ENCODE measurements around the gene PCDHGB6. TPM values are rescaled to one million over a fixed set of nuclear protein-coding genes. Genes with fewer than 3 reads are reported as not detected.
A peak's percentile ranks its signal among the peaks of the same experiment; 100 is the strongest.

Gene PCDHGB6
- total and polyA plus RNA-seq, 9 of the 15 experiments (the other 6 are each of a cell fraction or from before 2014, with no cell fraction given): 0.01 to 0.11 (median 0.07) TPM; not detected in 1

DNA sequence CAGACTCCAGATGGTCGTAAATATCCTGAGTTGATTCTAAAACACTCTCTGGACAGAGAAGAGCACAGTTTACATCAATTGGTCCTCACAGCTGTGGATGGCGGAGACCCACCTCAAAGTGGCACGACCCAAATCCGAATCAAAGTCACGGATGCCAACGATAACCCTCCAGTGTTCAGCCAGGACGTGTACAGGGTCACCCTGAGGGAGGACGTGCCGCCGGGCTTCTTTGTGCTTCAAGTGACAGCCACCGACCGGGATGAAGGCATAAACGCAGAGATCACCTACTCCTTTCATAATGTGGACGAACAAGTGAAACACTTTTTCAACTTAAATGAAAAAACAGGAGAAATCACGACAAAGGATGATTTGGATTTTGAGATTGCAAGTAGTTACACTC lies 47.1 kb upstream of the PCDHGB6 start:
- WGBS (ENCODE audit: insufficient coverage, low coverage, missing lambda C conversion rate): 2% methylated on average over 15 of the region's 15 CpGs

More for the DNA sequence above, 47.1 kb upstream of the PCDHGB6 start:
- Histone ChIP-seq H3K36me3 (ENCODE audit: control insufficient read depth, insufficient read depth, low read length) (no peaks in the 10 kb centered on the region), H3K4me1 (replicated peaks in 1 of 2; ENCODE audit: control insufficient read depth in 2 of 2, insufficient read depth in 2 of 2, low read length in 2 of 2) (peaks cover 2 to 12% of the 10 kb centered on the region in 2 experiments; a peak in 3 of 5 replicates), H3K79me2 (ENCODE audit: control insufficient read depth, insufficient read depth, low read length) (no peaks in the 10 kb centered on the region), H3K9me1 (ENCODE audit: control insufficient read depth, insufficient read depth, low read length) (no peaks in the 10 kb centered on the region), H3K27ac (ENCODE audit: extremely low read depth, low read depth, low read length) (no peak overlapping the region), H2AFZ (ENCODE audit: low read depth, low read length) (0 out of 2 replicates have a peak overlapping the region, but pooled peaks have one; percentile 27), H3K4me2 (ENCODE audit: insufficient read depth, low read length) (no peak overlapping the region), H4K20me1 (replicated peaks; ENCODE audit: control insufficient read depth, insufficient read depth, low read length) (no peaks in the 10 kb centered on the region), H3K27me3 (ENCODE audit: control insufficient read depth in 2 of 2, insufficient read depth in 2 of 2, low read length in 2 of 2) (peaks cover 6 to 35% of the 10 kb centered on the region in 2 experiments; a peak in 4 of 5 replicates), H3K9me3 (replicated peaks; ENCODE audit: control insufficient read depth, insufficient read depth, low read depth, low read length) (no peaks in the 10 kb centered on the region; the same call in 1 of the 2 replicates), H3K4me3 (no peak overlapping the region), H3K9ac (ENCODE audit: insufficient read depth in 1 of 2, low read depth in 2 of 2, low read length in 2 of 2) (no peak overlapping the region)
- no TSS peak for BruUV-seq (replicated peaks)
- FAIRE-seq (no peak), ATAC-seq (no peak), DNase-seq (ENCODE audit: extremely low read depth in 1 of 4, low spot score in 3 of 4) (no peak)
- TF ChIP-seq ZBED1 (IDR thresholded peaks at IDR 0.05) (no peak), CEBPB (tag; IDR thresholded peaks at IDR 0.05) (no peak), HNRNPL (IDR thresholded peaks at IDR 0.05; ENCODE audit: low read depth, low read length) (no peak), FOXK2 (conservative IDR thresholded peaks at IDR 0.05 in 1 of 2, IDR thresholded peaks at IDR 0.05 in 1 of 2; ENCODE audit: low read depth in 2 of 2) (no peak), DDX20 (tag; IDR thresholded peaks at IDR 0.05; ENCODE audit: low read depth) (no peak), ZNF239 (CRISPR knock-in tag; IDR thresholded peaks at IDR 0.05) (no peak), TBP (optimal IDR thresholded peaks at IDR 0.05; ENCODE audit: low read depth, low read length) (no peak), ZNF146 (CRISPR knock-in tag; IDR thresholded peaks at IDR 0.05; ENCODE audit: unreplicated experiment) (no peak)
- TF ChIP-seq, protein P1, sequence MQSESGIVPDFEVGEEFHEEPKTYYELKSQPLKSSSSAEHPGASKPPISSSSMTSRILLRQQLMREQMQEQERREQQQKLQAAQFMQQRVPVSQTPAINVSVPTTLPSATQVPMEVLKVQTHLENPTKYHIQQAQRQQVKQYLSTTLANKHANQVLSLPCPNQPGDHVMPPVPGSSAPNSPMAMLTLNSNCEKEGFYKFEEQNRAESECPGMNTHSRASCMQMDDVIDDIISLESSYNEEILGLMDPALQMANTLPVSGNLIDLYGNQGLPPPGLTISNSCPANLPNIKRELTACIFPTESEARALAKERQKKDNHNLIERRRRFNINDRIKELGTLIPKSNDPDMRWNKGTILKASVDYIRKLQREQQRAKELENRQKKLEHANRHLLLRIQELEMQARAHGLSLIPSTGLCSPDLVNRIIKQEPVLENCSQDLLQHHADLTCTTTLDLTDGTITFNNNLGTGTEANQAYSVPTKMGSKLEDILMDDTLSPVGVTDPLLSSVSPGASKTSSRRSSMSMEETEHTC (IDR thresholded peaks at IDR 0.05): no peak
- TF ChIP-seq, protein P2, sequence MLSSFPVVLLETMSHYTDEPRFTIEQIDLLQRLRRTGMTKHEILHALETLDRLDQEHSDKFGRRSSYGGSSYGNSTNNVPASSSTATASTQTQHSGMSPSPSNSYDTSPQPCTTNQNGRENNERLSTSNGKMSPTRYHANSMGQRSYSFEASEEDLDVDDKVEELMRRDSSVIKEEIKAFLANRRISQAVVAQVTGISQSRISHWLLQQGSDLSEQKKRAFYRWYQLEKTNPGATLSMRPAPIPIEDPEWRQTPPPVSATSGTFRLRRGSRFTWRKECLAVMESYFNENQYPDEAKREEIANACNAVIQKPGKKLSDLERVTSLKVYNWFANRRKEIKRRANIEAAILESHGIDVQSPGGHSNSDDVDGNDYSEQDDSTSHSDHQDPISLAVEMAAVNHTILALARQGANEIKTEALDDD (IDR thresholded peaks at IDR 0.05): no peak
- TF ChIP-seq, protein P3, sequence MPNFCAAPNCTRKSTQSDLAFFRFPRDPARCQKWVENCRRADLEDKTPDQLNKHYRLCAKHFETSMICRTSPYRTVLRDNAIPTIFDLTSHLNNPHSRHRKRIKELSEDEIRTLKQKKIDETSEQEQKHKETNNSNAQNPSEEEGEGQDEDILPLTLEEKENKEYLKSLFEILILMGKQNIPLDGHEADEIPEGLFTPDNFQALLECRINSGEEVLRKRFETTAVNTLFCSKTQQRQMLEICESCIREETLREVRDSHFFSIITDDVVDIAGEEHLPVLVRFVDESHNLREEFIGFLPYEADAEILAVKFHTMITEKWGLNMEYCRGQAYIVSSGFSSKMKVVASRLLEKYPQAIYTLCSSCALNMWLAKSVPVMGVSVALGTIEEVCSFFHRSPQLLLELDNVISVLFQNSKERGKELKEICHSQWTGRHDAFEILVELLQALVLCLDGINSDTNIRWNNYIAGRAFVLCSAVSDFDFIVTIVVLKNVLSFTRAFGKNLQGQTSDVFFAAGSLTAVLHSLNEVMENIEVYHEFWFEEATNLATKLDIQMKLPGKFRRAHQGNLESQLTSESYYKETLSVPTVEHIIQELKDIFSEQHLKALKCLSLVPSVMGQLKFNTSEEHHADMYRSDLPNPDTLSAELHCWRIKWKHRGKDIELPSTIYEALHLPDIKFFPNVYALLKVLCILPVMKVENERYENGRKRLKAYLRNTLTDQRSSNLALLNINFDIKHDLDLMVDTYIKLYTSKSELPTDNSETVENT (CRISPR knock-in tag; IDR thresholded peaks at IDR 0.05): no peak
- intact Hi-C loops (cut with micrococcal nuclease) (no loop called here), in situ Hi-C loops (cut with MboI) (no loop called here)
- CTCF ChIA-PET (ENCODE audit: low intra/inter-chr PET ratio): interaction anchor here (0.7 to 2.3 kb wide), 3 partner anchors 197 to 254 kb away, joined by 3 to 12 read pairs (median 4); no protein-coding TSS in a partner anchor
- POLR2A ChIA-PET: no interaction called here

Measured in K562 (cell line).